Measurements from ENCODE around the gene SLC35B4.

Gene SLC35B4

GRCh38 chr7:134316539-134317344 is at the start of gene SLC35B4:
Gene SLC35B4, minus strand, starts transcription at chr7:134316930. Its CDS starts 179 bp downstream, at chr7:134316751.
- peak; percentile 73 to 99 (median 96) for DNase-seq

- no peak for DNase-seq
Observed at GRCh38 chr7:134366481-134366880, 49.8 kb upstream of the SLC35B4 start.

GRCh38 chr7:134365341-134366054 is 48.8 kb upstream of the SLC35B4 start:
- no peak for DNase-seq

- DNase-seq: no peak
Observed at GRCh38 chr7:134364619-134365037, 47.9 kb upstream of the SLC35B4 start.

DNA sequence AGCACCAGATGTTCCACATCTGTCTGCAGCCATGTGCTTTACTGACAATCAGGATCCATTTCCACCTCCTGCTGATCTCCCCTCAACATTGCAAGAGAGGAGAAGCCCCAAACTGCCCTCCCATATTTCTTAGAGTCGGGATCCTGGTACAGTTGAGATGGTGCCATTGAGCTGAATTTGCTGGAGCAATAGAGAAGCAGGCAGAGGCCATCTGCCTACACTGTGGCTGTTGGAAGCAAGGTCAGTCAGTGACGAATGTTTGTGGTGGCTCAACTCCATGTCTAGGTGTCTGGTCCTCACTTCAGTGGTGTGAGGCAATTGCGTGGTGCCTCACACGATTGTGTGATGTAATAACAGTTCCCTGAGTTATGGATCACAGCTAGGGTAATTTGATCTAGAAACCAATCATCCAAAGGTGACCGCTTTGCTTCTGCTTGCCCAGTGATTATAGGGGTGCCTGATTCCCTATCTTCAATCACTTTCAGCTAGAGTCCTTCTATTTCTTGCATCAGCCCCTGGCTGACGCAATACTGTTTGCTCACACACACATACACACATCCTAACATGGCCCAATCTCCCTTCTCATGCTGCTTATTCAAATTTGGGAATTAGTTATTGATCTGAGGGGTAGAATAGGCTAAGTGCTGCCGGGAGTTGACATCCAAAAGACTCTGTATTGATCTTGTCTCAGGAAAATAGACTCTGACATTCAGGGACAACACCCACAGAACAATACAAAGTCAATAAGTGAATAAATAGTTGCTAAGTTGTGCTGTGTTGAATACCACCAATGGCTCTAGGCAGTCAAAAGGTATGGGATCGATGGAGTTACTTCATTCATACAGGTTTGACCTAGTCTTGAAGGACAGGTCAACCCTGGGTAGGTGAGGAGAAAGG is 46.1 kb upstream of the SLC35B4 start:
- no peak for DNase-seq

DNA sequence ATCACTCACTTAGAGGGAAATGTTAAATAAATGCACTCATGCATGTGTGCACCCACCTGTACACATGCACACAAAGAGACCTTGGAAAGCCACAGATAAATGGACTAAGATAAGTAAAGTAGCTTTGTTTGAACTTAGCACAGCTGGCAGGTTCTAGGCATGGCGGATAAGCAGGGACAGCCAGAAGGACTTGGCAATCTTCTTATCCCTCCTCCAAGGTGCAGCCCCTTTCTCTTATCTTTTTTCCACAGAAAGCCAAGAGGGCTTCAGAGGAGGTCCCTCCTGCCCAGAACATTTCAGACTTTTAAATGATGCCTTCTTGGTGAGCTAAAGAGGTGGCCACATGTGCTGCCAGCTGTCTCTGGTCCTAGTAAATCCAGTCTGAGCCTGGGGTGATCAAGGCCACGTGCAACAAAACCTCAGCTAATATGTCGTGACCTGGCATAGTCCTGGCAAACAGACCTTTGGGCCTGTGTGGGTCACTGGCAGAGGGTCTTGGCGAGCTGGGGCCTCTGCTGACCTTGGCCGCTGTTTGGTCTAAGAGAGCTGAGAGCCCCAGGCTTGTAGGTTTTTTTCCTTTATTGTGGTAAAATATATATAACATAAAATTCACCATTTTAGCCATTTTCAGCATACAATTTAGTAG is 43.2 kb upstream of the SLC35B4 start:
- no peak for DNase-seq

DNA sequence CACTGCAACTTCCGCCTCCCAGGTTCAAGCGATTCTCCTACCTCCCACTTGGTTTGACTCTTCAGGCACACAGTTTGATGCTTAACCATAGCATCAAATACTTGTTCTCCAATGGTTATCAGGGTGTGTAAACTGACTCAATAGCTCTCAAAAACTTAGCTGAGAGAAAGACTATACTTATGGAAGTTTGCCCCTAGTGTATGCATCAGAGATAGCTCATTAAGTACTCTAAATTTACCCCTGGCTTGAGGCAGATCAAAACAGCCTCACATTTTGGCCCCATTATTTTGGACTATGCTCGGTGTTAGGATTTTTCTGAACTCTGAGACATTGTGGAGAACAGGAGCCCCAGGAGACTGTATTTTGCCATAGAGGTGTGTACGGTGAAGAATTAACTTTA is 40.8 kb upstream of the SLC35B4 start:
- DNase-seq: no peak

DNA sequence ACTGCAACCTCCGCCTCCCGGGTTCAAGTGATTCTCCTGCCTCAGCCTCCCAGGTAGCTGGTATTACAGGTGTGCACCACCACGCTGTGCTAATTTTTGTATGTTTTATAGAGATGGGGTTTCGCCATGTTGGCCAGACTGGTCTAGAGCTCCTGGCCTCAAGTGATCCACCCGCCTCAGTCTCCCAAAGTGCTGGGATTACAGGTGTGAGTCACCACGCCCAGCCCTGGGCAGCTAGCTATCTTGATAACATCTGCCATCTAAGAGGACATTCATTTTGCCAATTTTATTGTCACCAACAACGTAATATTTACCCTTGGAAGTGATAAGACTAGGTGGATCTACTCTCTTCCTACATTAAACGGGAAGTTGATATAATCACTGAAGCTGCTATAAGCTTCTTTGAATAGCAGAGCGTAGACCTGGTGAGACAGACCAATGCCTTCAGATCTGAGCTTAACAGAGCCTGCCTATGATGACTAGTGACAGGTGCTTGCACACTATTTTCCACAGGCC is 39.7 kb upstream of the SLC35B4 start:
- DNase-seq: no peak

GRCh38 chr7:134355927-134356326 is 39.2 kb upstream of the SLC35B4 start:
- DNase-seq: peak in 7 of 56 donors; percentile 1 to 11 (median 3)

DNA sequence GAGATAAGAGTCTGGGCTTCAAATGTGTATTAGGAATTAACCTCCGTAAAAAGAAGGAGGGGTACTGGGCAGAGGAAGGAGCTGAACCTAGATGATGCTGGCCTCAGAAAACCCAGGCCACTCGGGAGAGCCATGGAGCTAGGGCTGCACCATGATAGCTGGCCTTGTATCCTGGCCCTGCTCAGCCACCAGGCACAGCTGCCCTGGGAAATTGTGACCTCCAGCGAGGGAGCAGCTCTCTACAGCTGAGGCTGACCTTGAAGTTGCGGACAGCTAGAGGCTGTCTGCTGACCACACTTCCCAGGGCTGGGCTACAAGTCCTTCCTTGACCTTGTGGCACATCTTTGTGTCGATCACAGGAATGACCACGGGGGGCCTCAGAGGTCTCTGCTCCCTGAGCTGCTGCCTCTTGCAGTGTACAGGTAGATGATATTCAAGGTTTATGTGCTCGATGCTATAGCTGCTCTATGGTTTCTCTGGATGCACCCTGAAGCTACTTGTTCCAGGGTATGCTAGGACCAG is 38.3 kb upstream of the SLC35B4 start:
- no peak for DNase-seq

DNA sequence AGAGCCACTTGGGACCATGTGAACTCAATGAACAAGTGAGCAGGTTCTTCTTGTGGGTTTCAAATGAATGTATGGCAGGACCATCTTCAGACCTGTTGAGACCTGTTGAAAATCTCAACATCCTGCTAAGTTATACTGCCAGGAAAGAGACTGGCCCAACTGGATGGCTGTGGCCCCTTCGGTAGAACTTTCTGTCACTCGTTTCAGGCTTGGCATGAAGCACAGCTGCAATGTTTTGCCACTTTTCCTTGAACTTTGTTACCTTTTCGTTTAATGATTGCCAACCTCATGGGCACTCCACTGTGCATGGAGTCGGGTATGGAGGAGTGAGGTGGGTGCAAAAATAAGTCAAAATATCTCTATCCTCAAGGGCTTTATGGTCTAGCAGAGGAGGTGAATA is 36.7 kb upstream of the SLC35B4 start:
- DNase-seq: no peak

DNA sequence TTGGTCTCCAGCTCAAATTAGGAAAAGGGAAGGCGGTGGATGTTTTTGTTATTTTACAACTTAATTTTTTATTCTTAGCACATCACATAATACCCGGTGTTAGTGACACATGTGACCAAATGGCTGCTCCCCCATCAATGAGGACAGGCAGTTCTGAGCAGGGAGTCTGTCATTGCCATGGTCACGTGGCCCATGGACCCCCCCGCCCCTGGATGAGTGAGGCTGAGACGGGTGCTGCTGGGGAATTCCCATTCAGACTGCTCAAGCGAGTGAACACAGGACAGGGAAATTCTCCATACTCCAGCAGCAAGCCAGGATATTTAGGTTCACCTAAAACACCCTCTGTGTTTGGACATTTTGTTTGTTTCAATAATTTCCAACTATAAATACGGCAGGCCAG is 34.7 kb upstream of the SLC35B4 start:
- peak in 40 of 56 donors; percentile 1 to 84 (median 38) for DNase-seq

- no peak for DNase-seq
Observed at GRCh38 chr7:134350709-134351108, 34.0 kb upstream of the SLC35B4 start.

GRCh38 chr7:134347567-134347966 is 30.8 kb upstream of the SLC35B4 start:
- DNase-seq: no peak

DNA sequence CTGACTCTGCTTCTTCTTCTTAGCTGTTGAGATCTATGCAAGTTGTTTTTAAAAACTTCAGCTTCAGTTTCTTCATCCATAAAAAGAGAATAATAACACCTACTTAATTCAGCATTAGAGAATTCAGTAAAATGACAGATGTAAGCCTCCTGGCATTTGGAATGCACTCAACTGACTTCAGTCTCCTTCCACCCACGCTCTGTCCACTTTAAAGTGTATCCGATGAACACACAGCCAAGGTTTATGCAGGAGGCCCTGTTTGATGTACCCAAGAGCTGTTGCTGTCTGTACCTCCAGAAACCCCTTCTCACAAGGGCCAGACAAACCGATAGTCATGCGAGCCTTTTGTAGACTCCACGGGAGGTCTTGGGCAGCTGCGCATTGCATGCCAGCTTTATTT is 27.1 kb upstream of the SLC35B4 start:
- no peak for DNase-seq

DNA sequence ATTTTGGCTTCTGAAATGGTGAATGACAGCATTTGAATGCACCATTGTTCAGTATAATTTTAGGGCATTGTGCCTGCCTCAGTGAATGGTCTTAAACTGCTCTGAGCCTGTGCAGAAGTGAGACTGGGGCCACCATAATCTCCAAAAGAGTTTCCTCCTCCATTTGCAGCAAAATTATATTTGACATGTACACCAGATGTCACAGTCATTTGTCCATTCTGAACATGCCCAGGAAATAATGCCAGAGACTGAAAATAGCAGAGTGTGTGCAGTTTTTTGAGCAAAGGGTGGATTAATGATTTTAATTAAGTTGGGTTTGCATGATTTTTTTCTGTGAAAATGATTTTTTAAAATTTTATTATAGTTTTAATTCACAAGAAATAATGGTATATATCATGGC is 26.4 kb upstream of the SLC35B4 start:
- no peak for DNase-seq

DNA sequence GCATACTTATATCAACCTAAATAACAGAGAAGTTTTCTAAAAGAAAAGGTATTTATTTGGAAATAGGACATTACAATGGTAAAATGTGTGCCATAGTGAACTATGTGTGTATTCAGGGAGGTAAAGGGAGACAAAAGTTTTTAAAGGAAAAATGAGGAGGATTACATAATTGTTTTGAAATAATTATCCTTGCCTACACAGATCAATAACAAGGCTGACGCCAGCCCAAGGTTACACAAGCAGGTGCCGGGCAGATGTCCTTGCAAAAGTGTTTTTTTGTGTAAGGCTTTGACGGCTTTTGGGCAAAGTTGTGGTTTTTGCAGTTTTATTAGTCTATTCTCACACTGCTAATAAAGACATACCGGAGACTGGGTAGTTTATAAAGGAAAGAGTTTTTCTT is 22.7 kb upstream of the SLC35B4 start:
- no peak for DNase-seq

DNA sequence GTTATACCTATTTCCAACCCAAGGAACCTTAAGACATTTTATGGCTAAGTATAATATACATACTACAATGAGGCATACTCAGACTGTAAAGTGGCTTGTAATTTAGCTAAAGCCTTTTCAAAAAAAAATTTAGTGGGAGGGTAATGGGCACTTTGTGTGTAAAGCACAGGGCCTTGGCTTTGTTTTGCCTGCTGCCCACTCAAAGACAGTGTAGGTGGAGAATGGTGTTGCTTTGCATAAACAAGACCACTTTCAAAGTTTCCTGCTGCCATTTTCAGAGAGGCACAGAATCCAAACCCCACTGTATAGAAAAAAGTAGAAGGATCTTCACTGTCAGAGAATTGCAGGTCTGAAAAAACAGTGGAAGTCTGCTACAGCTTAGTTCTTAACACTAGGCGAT is 21.2 kb upstream of the SLC35B4 start:
- DNase-seq: no peak

DNA sequence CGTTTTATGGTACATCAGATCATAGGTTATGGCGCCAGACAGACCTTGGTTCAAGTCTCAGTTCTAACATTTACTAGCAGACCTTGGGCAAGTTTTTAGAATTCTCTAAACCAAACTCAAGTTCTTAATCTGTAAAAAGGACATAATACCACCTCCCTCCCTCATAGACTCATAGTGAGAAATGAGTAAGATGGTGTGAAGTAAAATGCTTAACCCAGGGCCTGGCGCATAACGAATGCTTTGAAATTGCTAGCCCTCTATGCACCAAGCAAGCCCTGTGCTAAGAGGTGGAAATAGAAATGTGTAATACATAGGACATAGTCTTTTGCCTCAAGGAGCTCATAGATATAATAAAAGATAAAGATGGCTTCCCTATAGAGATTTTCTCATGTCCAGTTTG is 17.7 kb upstream of the SLC35B4 start:
- DNase-seq: no peak

DNA sequence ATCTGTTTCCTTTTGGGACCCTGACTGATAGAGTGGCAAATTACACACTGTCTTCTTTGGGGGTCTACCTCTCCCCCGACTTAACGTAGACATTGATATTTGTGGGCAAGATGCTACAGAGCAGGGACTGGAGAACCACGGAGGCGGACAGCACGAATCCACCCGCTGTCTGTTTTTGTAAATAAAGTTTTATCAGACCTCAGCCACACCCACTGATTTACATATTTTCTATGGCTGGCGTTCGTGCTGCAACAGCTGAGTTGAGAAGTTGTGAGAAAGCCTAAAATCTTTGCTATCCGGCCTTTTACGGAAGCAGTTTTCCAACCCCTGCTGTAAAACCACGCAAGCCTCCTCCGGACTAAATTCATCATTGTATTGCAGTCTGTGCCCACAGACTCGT is 17.2 kb upstream of the SLC35B4 start:
- DNase-seq: no peak

- DNase-seq: no peak
Observed at GRCh38 chr7:134332892-134333291, 16.2 kb upstream of the SLC35B4 start.

Measured in nucleus accumbens (tissue), 56 donors.